Breast epithelium (tissue), 4 donors: ENCODE measurements around the gene ANKRA2. TPM values are rescaled to one million over a fixed set of nuclear protein-coding genes. Genes with fewer than 3 reads are reported as not detected.

Source experiments
- DNase-seq, 2 donors: peaks; one replicate each; pipeline ENCODE4 v3.0.0-alpha.2; 2019; ENCODE audit warnings: low spot score in 2 of 2
- H3K27ac ChIP-seq, 2 donors: fragments of 200-600 bp; sonication (generic) in 1 of 2; one replicate each; pipeline ENCODE4 v1.5.1; 2016 to 2019; ENCODE audit warnings: mild to moderate bottlenecking in 1 of 2
- H3K27me3 ChIP-seq, 2 donors: fragments of 200-600 bp; sonication (generic) in 1 of 2; one replicate each; pipeline versions ENCODE4 v1.5.1 to v1.6.0; 2017 to 2019; ENCODE audit warnings: control low read depth in 1 of 2, mild to moderate bottlenecking in 1 of 2
- H3K36me3 ChIP-seq: fragments of 200-600 bp; one replicate; pipeline ENCODE4 v1.5.1; 2019
- H3K4me1 ChIP-seq, 2 donors: fragments of 200-600 bp; sonication (generic); one replicate each; pipeline ENCODE4 v1.5.1; 2016 to 2019; ENCODE audit warnings: control low read depth in 1 of 2
- H3K4me3 ChIP-seq, 3 donors: fragments of 200-600 bp; sonication (generic); 1 replicate in 2 of 3; 2 replicates in 1 of 3; pipeline ENCODE4 v1.5.1; 2016 to 2019; ENCODE audit warnings: mild to moderate bottlenecking in 3 of 3, moderate library complexity in 2 of 3
- H3K9me3 ChIP-seq, 2 donors: fragments of 200-600 bp; sonication (generic) in 1 of 2; one replicate each; pipeline ENCODE4 v1.5.1; 2016 to 2019; ENCODE audit warnings: control low read depth in 1 of 2
- POLR2A ChIP-seq: fragments of 450-650 bp; IDR thresholded peaks from one replicate; pipeline ENCODE4 v1.6.1; 2016; ENCODE audit warnings: antibody characterized with exemption, mild to moderate bottlenecking, moderate library complexity
- POLR2AphosphoS5 ChIP-seq, 3 donors: sonication (generic); formaldehyde crosslinking; IDR thresholded peaks; one replicate each; pipeline ENCODE4 v1.6.1; 2017; ENCODE audit warnings: antibody characterized with exemption in 3 of 3
- intact Hi-C: fragments of 100-400 bp; cut with DNase I; formaldehyde crosslinking; loops from one replicate; pipeline ENCODE4 v1.15.1; 2023; ENCODE audit warnings: low total_unique reads
- total RNA-seq, 3 donors: library from RNA; depleted of rRNA; stranded (reverse); fragments of >200 nt; gene quantifications; one replicate each; pipeline ENCODE4 v1.1.0, GENCODE V29; 2016
- TF ChIP-seq, protein P1 (sequence below), 3 donors: fragments of 450-650 bp; IDR thresholded peaks; one replicate each; pipeline ENCODE4 v1.5.1; 2016 to 2017; ENCODE audit warnings: antibody characterized with exemption in 3 of 3, mild to moderate bottlenecking in 3 of 3, moderate library complexity in 3 of 3

ANKRA2 gene
- total RNA-seq, 3 donors from 2014 or later: 28.8 to 83.9 (median 44.2) TPM

DNA sequence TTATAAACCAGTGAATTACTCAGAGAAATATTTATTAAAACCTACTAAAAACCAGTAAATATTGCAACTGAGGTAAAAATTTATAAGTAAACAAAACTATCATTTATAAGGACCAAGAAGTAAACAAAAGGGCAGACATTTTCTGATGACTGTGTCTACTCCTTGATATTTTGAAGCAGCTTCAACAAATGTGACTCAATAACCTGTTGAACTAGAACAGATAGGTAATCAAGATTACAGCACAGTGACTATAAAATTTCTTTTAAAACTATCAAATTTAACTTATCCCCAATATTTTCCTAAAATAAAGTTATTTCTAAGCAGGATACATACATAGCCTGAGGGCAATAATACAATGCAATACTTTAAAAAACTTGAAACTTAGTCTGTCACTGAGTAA is 12.8 kb downstream of the ANKRA2 start:
- Histone ChIP-seq H3K4me1 (no peaks in the 10 kb centered on the region), H3K9me3 (no peaks in the 10 kb centered on the region), H3K36me3 (peaks cover 10% of the 10 kb centered on the region), H3K27ac (no peak overlapping the region), H3K4me3 (no peak overlapping the region), H3K27me3 (no peaks in the 10 kb centered on the region)
- DNase-seq: no peak
- intact Hi-C loops: no loop called here
- TF ChIP-seq, protein P1, sequence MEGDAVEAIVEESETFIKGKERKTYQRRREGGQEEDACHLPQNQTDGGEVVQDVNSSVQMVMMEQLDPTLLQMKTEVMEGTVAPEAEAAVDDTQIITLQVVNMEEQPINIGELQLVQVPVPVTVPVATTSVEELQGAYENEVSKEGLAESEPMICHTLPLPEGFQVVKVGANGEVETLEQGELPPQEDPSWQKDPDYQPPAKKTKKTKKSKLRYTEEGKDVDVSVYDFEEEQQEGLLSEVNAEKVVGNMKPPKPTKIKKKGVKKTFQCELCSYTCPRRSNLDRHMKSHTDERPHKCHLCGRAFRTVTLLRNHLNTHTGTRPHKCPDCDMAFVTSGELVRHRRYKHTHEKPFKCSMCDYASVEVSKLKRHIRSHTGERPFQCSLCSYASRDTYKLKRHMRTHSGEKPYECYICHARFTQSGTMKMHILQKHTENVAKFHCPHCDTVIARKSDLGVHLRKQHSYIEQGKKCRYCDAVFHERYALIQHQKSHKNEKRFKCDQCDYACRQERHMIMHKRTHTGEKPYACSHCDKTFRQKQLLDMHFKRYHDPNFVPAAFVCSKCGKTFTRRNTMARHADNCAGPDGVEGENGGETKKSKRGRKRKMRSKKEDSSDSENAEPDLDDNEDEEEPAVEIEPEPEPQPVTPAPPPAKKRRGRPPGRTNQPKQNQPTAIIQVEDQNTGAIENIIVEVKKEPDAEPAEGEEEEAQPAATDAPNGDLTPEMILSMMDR (IDR thresholded peaks at IDR 0.05): no peak
- TF ChIP-seq POLR2A: no peak
- no peak for TF ChIP-seq POLR2AphosphoS5 (IDR thresholded peaks at IDR 0.05)

DNA sequence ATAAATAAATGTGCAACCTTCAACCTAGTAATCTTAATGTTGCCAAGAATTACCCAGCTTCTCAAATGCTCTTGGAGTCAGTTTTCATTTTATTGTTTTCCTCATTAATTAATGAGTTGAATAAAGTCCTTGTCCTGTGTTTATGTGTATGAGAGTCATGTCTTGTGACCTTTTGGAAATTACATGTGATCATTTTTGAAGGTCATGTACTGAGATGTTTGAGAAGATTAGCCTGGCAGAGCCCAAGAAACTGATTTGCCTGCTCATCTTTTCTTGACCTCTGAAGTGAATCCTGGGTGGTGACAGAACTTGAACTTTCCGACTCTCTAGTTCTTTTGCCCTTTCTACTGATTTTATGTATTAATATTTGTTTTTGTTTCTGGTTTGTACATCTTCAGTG is 15.4 kb downstream of the ANKRA2 start:
- Histone ChIP-seq H3K27me3 (no peaks in the 10 kb centered on the region), H3K27ac (no peak overlapping the region), H3K9me3 (no peaks in the 10 kb centered on the region), H3K4me1 (no peaks in the 10 kb centered on the region), H3K4me3 (no peak overlapping the region), H3K36me3 (peaks cover 4% of the 10 kb centered on the region)
- no peak for TF ChIP-seq POLR2AphosphoS5 (IDR thresholded peaks at IDR 0.05)
- TF ChIP-seq, protein P1 (IDR thresholded peaks at IDR 0.05): no peak
- no peak for TF ChIP-seq POLR2A
- intact Hi-C loops: no loop called here
- no peak for DNase-seq

DNA sequence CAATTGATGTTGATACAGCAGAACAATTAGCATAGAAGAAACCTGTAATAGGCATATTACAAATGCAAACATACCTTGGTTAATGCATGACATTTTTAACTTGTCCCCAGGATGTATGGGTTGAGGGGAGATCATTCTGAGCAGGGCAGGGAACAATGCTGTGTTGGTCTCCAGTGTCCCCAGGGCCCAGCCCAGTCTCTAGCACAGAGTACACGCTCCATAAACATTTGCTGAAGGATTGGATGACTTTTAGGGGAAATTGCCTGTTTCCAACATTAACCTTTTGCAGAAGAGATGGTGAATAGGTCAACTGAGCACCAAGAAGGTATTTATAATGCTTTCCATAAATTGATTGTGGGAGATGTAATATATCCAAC is 20.0 kb downstream of the ANKRA2 start:
- no peak for DNase-seq
- no peaks in the 10 kb centered on the region for H3K36me3 ChIP-seq
- no peaks in the 10 kb centered on the region for H3K4me1 ChIP-seq
- no peaks in the 10 kb centered on the region for H3K9me3 ChIP-seq
- no peaks in the 10 kb centered on the region for H3K27me3 ChIP-seq
- intact Hi-C loops: no loop called here
- H3K27ac ChIP-seq: peak overlapping the region in 1 of 2 donors; percentile 33
- H3K4me3 ChIP-seq: no peak overlapping the region
- no peak for TF ChIP-seq POLR2A
- no peak for TF ChIP-seq POLR2AphosphoS5 (IDR thresholded peaks at IDR 0.05)
- TF ChIP-seq, protein P1 (IDR thresholded peaks at IDR 0.05): no peak

DNA sequence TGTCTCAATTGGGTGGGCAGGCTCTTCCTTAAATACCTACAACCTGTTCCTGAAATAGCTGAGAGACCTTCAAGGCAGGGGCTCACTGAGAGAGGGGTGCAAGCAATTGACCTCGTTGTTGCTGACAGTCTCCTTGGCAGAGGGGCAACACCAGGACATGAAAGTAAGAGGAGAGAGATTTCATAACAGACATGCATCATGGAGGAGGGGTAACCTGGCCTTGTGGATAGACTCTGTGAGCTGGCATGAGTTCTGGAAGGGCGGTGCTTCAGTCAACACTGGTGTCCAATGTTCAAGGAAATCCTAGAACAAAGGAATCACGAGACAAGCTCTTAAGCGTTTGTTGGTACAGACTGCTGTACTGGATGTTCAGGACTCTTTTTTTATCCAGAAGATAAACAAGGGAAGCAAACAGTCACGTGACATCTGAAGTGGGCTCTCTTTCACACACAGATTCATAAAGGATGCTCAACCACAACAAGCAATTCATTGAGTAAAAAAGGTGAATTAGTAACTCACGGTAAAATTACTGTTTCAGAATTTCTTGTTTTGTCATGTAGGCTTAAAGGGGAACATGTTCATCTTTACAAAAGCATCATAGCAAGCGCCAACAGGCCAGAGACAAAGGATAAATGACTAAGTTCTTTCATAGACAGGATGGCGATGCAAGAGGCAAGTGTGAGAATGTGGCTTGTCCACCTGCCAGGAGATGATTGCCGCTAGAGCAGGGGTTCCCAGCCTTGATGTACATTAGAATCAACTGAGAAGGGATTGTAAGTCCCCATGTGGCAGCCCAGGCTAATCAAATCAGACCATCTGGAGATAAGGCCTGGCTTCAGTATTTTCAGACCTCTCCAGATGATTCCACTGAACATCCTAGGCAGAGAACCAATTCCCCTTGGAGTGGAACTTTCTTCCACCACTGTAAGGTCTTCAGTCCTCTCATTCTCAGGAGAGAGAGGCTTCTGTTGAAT is 20.7 kb downstream of the ANKRA2 start:
- DNase-seq: peak; percentile 56 to 63
- H3K27ac ChIP-seq: peak overlapping the region; percentile 33 to 39
- TF ChIP-seq POLR2AphosphoS5 (IDR thresholded peaks at IDR 0.05) (no peak), POLR2A (no peak)
- TF ChIP-seq, protein P1 (IDR thresholded peaks at IDR 0.05): no peak
- no peaks in the 10 kb centered on the region for H3K36me3 ChIP-seq
- no peaks in the 10 kb centered on the region for H3K27me3 ChIP-seq
- intact Hi-C loops: no loop called here
- H3K9me3 ChIP-seq: no peaks in the 10 kb centered on the region
- no peaks in the 10 kb centered on the region for H3K4me1 ChIP-seq
- no peak overlapping the region for H3K4me3 ChIP-seq

DNA sequence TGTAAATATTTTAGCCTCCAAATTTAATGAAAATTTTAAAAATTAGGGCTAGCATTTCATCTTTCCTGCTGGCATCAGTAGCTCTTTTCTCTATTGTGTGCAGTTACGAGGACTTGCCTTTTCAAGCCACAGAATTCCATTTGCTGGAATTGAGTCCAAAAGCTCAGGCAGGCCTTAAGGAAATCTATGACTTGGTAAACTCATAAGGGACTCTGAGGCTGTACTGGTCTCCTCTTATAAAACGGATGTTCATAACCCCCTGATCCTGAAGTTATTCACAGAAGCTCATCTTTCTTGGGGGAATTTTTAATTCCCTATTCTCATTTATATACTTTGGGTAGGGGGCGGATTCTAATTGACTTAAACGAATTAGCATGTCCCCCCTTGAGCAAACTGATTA is 23.4 kb downstream of the ANKRA2 start:
- no peaks in the 10 kb centered on the region for H3K36me3 ChIP-seq
- intact Hi-C loops: no loop called here
- H3K27me3 ChIP-seq: no peaks in the 10 kb centered on the region
- H3K9me3 ChIP-seq: no peaks in the 10 kb centered on the region
- no peak overlapping the region for H3K4me3 ChIP-seq
- DNase-seq: no peak
- peak overlapping the region; percentile 83 to 90 for H3K27ac ChIP-seq
- TF ChIP-seq POLR2AphosphoS5 (IDR thresholded peaks at IDR 0.05) (no peak), POLR2A (no peak)
- TF ChIP-seq, protein P1 (IDR thresholded peaks at IDR 0.05): no peak
- H3K4me1 ChIP-seq: no peaks in the 10 kb centered on the region
